Subcutaneous abdominal adipose tissue (tissue), 5 donors: ENCODE measurements around the gene KDSR.

Experiments
- H3K27ac ChIP-seq: one replicate; pipeline ENCODE4 v1.7.0; 2013; ENCODE audit warnings: low read depth, mild to moderate bottlenecking, inconsistent platforms, low read length, moderate library complexity
- H3K27me3 ChIP-seq, 5 donors: one replicate each; pipeline ENCODE4 v1.7.0; 2013; ENCODE audit warnings: low read length in 5 of 5, inconsistent platforms in 1 of 5; ENCODE audit not compliant: control insufficient read depth in 5 of 5, insufficient read depth in 4 of 5
- H3K36me3 ChIP-seq, 5 donors: one replicate each; pipeline ENCODE4 v1.7.0; 2013; ENCODE audit warnings: low read length in 5 of 5; ENCODE audit not compliant: control insufficient read depth in 5 of 5, insufficient read depth in 5 of 5
- H3K4me1 ChIP-seq, 5 donors: one replicate each; pipeline ENCODE4 v1.7.0; 2013; ENCODE audit warnings: low read length in 5 of 5, mild to moderate bottlenecking in 3 of 5, moderate library complexity in 1 of 5; ENCODE audit not compliant: control insufficient read depth in 5 of 5, insufficient read depth in 5 of 5
- H3K4me3 ChIP-seq, 5 donors: one replicate each; pipeline ENCODE4 v1.7.0; 2013; ENCODE audit warnings: low read length in 5 of 5, low read depth in 1 of 5
- H3K9ac ChIP-seq, 5 donors: one replicate each; pipeline ENCODE4 v1.7.0; 2013; ENCODE audit warnings: low read length in 5 of 5, mild to moderate bottlenecking in 4 of 5, moderate library complexity in 3 of 5
- H3K9me3 ChIP-seq, 5 donors: one replicate each; pipeline ENCODE4 v1.7.0; 2013; ENCODE audit warnings: low read length in 5 of 5; ENCODE audit not compliant: control insufficient read depth in 5 of 5
- donor health status: healthy.
- donor health status: healthy.
- donor health status: healthy.
- donor health status: healthy.
- donor health status: healthy.

KDSR gene

GRCh38 chr18:63290166-63290820, 76.7 kb downstream of the KDSR start:
- Histone ChIP-seq H3K27ac (peak overlapping the region; percentile 4), H3K4me3 (no peak overlapping the region), H3K36me3 (peaks cover 0 to 4% (median 2%) of the 10 kb centered on the region in 5 donors), H3K27me3 (no peaks in the 10 kb centered on the region), H3K4me1 (peaks cover 0 to 48% (median 24%) of the 10 kb centered on the region in 5 donors), H3K9me3 (no peaks in the 10 kb centered on the region), H3K9ac (no peak overlapping the region)

GRCh38 chr18:63288311-63288710, 78.7 kb downstream of the KDSR start:
- Histone ChIP-seq H3K9ac (no peak overlapping the region), H3K36me3 (peaks cover 0 to 4% (median 2%) of the 10 kb centered on the region in 5 donors), H3K27me3 (no peaks in the 10 kb centered on the region), H3K27ac (peak overlapping the region; percentile 22), H3K4me3 (no peak overlapping the region), H3K9me3 (no peaks in the 10 kb centered on the region), H3K4me1 (peaks cover 0 to 50% (median 20%) of the 10 kb centered on the region in 5 donors)

GRCh38 chr18:63287691-63288220, 79.2 kb downstream of the KDSR start:
- Histone ChIP-seq H3K27ac (peak overlapping the region; percentile 22), H3K9ac (no peak overlapping the region), H3K4me3 (no peak overlapping the region), H3K36me3 (peaks cover 0 to 3% (median 0%) of the 10 kb centered on the region in 5 donors), H3K9me3 (no peaks in the 10 kb centered on the region), H3K4me1 (peaks cover 0 to 50% (median 16%) of the 10 kb centered on the region in 5 donors), H3K27me3 (no peaks in the 10 kb centered on the region)

GRCh38 chr18:63286926-63287325, 80.1 kb downstream of the KDSR start:
- Histone ChIP-seq H3K9me3 (no peaks in the 10 kb centered on the region), H3K36me3 (no peaks in the 10 kb centered on the region), H3K4me1 (peaks cover 0 to 53% (median 16%) of the 10 kb centered on the region in 5 donors), H3K4me3 (no peak overlapping the region), H3K27ac (peak overlapping the region; percentile 18), H3K27me3 (no peaks in the 10 kb centered on the region), H3K9ac (peak overlapping the region in 1 of 5 donors; percentile 9)

GRCh38 chr18:63284827-63285733, 81.9 kb downstream of the KDSR start:
- H3K9ac ChIP-seq: no peak overlapping the region
- peaks cover 0 to 58% (median 16%) of the 10 kb centered on the region in 5 donors for H3K4me1 ChIP-seq
- no peak overlapping the region for H3K4me3 ChIP-seq
- H3K27me3 ChIP-seq: no peaks in the 10 kb centered on the region
- peaks cover 0 to 7% (median 0%) of the 10 kb centered on the region in 5 donors for H3K36me3 ChIP-seq
- H3K9me3 ChIP-seq: no peaks in the 10 kb centered on the region
- H3K27ac ChIP-seq: no peak overlapping the region

GRCh38 chr18:63284173-63284799, 82.7 kb downstream of the KDSR start:
- H3K36me3 ChIP-seq: peaks cover 0 to 7% (median 0%) of the 10 kb centered on the region in 5 donors
- H3K27ac ChIP-seq: peak overlapping the region; percentile 45
- peaks cover 0 to 58% (median 16%) of the 10 kb centered on the region in 5 donors for H3K4me1 ChIP-seq
- no peaks in the 10 kb centered on the region for H3K9me3 ChIP-seq
- H3K9ac ChIP-seq: no peak overlapping the region
- no peak overlapping the region for H3K4me3 ChIP-seq
- no peaks in the 10 kb centered on the region for H3K27me3 ChIP-seq

- Histone ChIP-seq H3K9me3 (no peaks in the 10 kb centered on the region), H3K36me3 (peaks cover 0 to 7% (median 0%) of the 10 kb centered on the region in 5 donors), H3K9ac (no peak overlapping the region), H3K27ac (peak overlapping the region; percentile 45), H3K27me3 (no peaks in the 10 kb centered on the region), H3K4me1 (peaks cover 0 to 55% (median 16%) of the 10 kb centered on the region in 5 donors), H3K4me3 (no peak overlapping the region)
Observed at GRCh38 chr18:63283305-63284094, 83.5 kb downstream of the KDSR start.

GRCh38 chr18:63282793-63283192, 84.2 kb downstream of the KDSR start:
- Histone ChIP-seq H3K36me3 (peaks cover 0 to 7% (median 0%) of the 10 kb centered on the region in 5 donors), H3K9ac (peak overlapping the region in 1 of 5 donors; percentile 42), H3K9me3 (no peaks in the 10 kb centered on the region), H3K27me3 (no peaks in the 10 kb centered on the region), H3K4me1 (peaks cover 0 to 48% (median 11%) of the 10 kb centered on the region in 5 donors), H3K4me3 (no peak overlapping the region), H3K27ac (peak overlapping the region; percentile 45)
